GM20000 (cell line): ENCODE measurements around the gene STIL.
"Not testable (repeated sequence)": the region's sequence is repeated elsewhere in the genome, so short reads cannot be mapped to it uniquely, and the experiment has no call there.

Experiments used
- DNase-seq: peaks from one replicate; pipeline ENCODE4 v3.0.0; 2012; ENCODE audit warnings: low spot score
- TF ChIP-seq, protein P1 (sequence below): IDR thresholded peaks from 2 replicates; pipeline ENCODE4 v1.5.1; 2012; ENCODE audit warnings: mild to moderate bottlenecking, control low read depth; ENCODE audit errors: extremely low read depth, missing control alignments

Gene STIL

DNA sequence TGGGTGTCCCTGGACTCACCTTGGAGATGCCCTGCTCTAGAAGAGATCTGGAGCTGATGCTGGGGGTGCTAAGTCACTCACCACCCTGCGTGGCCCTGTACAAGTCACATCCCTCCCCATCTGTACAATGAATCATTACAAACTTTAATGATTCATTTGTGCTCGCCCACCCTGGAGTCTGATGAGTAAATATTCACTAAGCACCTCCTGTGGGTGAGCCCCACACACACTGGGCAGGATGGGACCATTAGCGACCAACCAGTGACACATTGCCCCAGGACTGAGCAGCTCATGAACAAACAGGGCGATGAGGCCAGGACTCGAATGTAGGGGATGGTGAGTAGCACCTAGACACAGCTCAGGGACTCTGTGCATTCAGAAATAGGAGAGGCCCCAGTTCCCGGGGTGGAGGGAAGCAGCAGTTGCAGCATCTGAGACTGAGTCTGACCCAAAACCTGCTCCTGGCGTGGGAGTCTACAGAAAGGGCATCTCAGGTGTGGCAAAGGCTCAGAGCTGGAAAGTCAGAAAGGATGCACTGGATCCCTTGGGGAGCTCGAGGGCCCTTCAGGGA is 106.1 kb downstream of the STIL start:
- TF ChIP-seq, protein P1, sequence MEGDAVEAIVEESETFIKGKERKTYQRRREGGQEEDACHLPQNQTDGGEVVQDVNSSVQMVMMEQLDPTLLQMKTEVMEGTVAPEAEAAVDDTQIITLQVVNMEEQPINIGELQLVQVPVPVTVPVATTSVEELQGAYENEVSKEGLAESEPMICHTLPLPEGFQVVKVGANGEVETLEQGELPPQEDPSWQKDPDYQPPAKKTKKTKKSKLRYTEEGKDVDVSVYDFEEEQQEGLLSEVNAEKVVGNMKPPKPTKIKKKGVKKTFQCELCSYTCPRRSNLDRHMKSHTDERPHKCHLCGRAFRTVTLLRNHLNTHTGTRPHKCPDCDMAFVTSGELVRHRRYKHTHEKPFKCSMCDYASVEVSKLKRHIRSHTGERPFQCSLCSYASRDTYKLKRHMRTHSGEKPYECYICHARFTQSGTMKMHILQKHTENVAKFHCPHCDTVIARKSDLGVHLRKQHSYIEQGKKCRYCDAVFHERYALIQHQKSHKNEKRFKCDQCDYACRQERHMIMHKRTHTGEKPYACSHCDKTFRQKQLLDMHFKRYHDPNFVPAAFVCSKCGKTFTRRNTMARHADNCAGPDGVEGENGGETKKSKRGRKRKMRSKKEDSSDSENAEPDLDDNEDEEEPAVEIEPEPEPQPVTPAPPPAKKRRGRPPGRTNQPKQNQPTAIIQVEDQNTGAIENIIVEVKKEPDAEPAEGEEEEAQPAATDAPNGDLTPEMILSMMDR = no peak
- DNase-seq = no peak

DNA sequence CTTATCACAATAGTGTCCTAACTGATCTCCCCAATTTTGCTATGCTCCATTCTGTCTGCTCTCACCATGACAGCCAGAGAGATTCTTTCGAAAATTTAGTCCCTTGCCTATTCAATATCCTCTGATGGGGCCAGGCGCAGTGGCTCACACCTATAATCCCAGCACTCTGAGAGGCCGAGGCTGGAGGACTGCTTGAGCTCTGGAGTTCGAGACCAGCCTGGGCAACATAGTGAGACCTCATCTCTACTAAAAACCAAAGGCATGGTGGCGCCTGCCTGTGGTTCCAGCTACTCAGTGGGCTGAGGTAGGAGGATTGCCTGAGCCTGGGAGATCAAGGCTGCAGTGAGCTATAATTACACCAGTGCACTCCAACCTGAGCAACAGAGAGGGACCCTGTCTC is 108.0 kb downstream of the STIL start:
- TF ChIP-seq, protein P1 = no peak
- DNase-seq = no peak

DNA sequence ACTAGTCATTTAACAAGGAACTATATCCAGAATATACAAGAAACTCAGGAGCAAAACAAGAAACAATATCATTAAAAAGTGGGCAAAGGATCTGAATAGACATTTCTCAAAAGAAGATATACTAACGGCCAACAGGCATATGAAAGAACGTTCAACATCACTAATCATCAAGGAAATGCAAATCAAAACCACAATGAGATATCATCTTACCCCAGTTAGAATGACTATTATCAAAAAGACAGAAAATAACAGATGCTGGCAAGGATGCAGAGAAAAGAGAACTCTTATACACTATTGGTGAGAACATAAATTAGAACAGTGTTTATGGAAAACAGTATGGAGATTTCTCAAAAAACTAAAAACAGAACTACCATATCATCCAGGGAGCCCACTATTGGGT is 110.4 kb downstream of the STIL start:
- DNase-seq = not testable (repeated sequence)

DNA sequence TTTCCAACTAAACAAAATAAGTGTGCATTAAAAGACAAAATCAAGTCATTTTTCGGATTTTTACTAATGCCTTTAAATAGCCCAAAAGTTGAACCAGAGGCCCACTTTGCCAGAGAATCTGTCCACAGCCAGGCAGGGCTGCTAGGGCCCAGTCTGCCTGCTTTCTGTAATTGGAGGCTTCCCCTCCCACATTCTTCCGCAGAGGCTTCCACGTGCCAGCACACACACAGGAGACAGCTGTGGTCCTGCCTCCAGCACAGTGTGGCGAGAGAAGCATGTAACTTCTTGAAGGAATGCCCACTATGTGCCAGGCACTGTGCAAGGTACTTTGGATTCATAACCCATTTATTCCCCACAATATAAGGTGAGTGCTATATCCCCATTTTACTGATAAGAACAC is 112.8 kb downstream of the STIL start:
- TF ChIP-seq, protein P1 = no peak
- no peak for DNase-seq
